Mesendoderm (in vitro differentiated cells): Measurements from ENCODE around the gene AKAP13.

Experiments used
- DNase-seq: peaks from one replicate; pipeline ENCODE4 v3.0.0; 2013
- H2AK5ac ChIP-seq: 2 replicates; pipeline ENCODE4 v1.6.1; 2013; ENCODE audit warnings: low read length, inconsistent platforms
- H2BK120ac ChIP-seq: 2 replicates; pipeline ENCODE4 v1.6.1; 2013; ENCODE audit warnings: low read depth, mild to moderate bottlenecking, low read length, moderate library complexity, mixed read lengths
- H2BK15ac ChIP-seq: replicated peaks from 2 replicates; pipeline ENCODE4 v1.6.1; 2013; ENCODE audit warnings: low read depth, mild to moderate bottlenecking, moderate library complexity
- H2BK5ac ChIP-seq: 2 replicates; pipeline ENCODE4 v1.6.1; 2013; ENCODE audit warnings: low read length, inconsistent platforms
- H3K18ac ChIP-seq: 2 replicates; pipeline ENCODE4 v1.6.1; 2013; ENCODE audit warnings: mild to moderate bottlenecking, low read length, mixed read lengths
- H3K23ac ChIP-seq: one replicate; pipeline ENCODE4 v1.6.1; 2013; ENCODE audit warnings: low read length
- H3K27ac ChIP-seq: 2 replicates; pipeline ENCODE4 v1.5.1; 2013; ENCODE audit warnings: low read depth, mild to moderate bottlenecking, inconsistent platforms, low read length, moderate library complexity
- H3K27me3 ChIP-seq: 2 replicates; pipeline ENCODE4 v1.6.1; 2013; ENCODE audit warnings: low read length, control low read depth, mild to moderate bottlenecking, inconsistent platforms; ENCODE audit not compliant: insufficient read depth, poor library complexity
- H3K36me3 ChIP-seq: 2 replicates; pipeline ENCODE4 v1.6.1; 2013; ENCODE audit warnings: low read length, inconsistent platforms; ENCODE audit not compliant: control insufficient read depth, insufficient read depth
- H3K4ac ChIP-seq: one replicate; pipeline ENCODE4 v1.6.1; 2013; ENCODE audit warnings: low read depth, mild to moderate bottlenecking, low read length, moderate library complexity
- H3K4me1 ChIP-seq: 2 replicates; pipeline ENCODE4 v1.6.1; 2013; ENCODE audit warnings: low read depth, low read length, inconsistent platforms; ENCODE audit not compliant: control insufficient read depth
- H3K4me2 ChIP-seq: 2 replicates; pipeline ENCODE4 v1.6.1; 2013; ENCODE audit warnings: low read length
- H3K4me3 ChIP-seq: 2 replicates; pipeline ENCODE4 v1.5.1; 2013; ENCODE audit warnings: mild to moderate bottlenecking, low read length
- H3K56ac ChIP-seq: one replicate; pipeline ENCODE4 v1.6.1; 2013; ENCODE audit warnings: low read length
- H3K79me1 ChIP-seq: 2 replicates; pipeline ENCODE4 v1.6.1; 2013; ENCODE audit warnings: low read length, inconsistent platforms
- H3K79me2 ChIP-seq: 2 replicates; pipeline ENCODE4 v1.6.1; 2013; ENCODE audit warnings: mild to moderate bottlenecking, low read length; ENCODE audit not compliant: control insufficient read depth, insufficient read depth
- H3K9ac ChIP-seq: 2 replicates; pipeline ENCODE4 v1.6.1; 2013; ENCODE audit warnings: low read length, inconsistent platforms
- H4K5ac ChIP-seq: one replicate; pipeline ENCODE4 v1.6.1; 2013; ENCODE audit warnings: low read length
- H4K8ac ChIP-seq: one replicate; pipeline ENCODE4 v1.6.1; 2013; ENCODE audit warnings: low read depth, mild to moderate bottlenecking, control low read depth, low read length, moderate library complexity
- WGBS: extraction: QIAGEN DNeasy Blood & Tissue Kit; methylation state at CpG from one replicate; pipeline ENCODE4 v1.1.7; 2013; ENCODE audit warnings: low lambda C conversion rate, missing lambda C conversion rate; ENCODE audit not compliant: insufficient coverage; ENCODE audit errors: extremely low coverage; 5-methylcytosine and 5-hydroxymethylcytosine counted together

AKAP13 gene

GRCh38 chr15:85622221-85622831, 241.9 kb downstream of the AKAP13 start:
- peaks cover 13% of the 10 kb centered on the region for H3K4me1 ChIP-seq
- no peak overlapping the region for H3K23ac ChIP-seq
- no peak overlapping the region for H2BK5ac ChIP-seq
- no peak overlapping the region for H3K9ac ChIP-seq
- no peak overlapping the region for H3K56ac ChIP-seq
- H3K79me1 ChIP-seq = peaks cover 10% of the 10 kb centered on the region
- no peaks in the 10 kb centered on the region for H3K27me3 ChIP-seq
- no peak for DNase-seq
- no peak overlapping the region for H3K4me2 ChIP-seq
- H3K18ac ChIP-seq = no peak overlapping the region
- no peak overlapping the region for H4K5ac ChIP-seq
- no peak overlapping the region for H3K4ac ChIP-seq
- no peaks in the 10 kb centered on the region for H3K36me3 ChIP-seq
- no peak overlapping the region for H2BK120ac ChIP-seq
- H3K4me3 ChIP-seq = no peak overlapping the region
- no peak overlapping the region for H4K8ac ChIP-seq
- WGBS = no CpG with 5 or more reads among the region's 6 CpGs
- no peak overlapping the region for H2AK5ac ChIP-seq
- H2BK15ac ChIP-seq = no peak overlapping the region
- H3K27ac ChIP-seq = no peak overlapping the region
- H3K79me2 ChIP-seq = peaks cover 5% of the 10 kb centered on the region

- Histone ChIP-seq H3K79me1 (peaks cover 10% of the 10 kb centered on the region), H3K27me3 (no peaks in the 10 kb centered on the region), H3K18ac (no peak overlapping the region), H3K4me3 (no peak overlapping the region), H2BK120ac (no peak overlapping the region), H3K36me3 (no peaks in the 10 kb centered on the region), H4K8ac (no peak overlapping the region), H4K5ac (no peak overlapping the region), H3K4me1 (peaks cover 9% of the 10 kb centered on the region), H3K79me2 (peaks cover 5% of the 10 kb centered on the region), H3K27ac (no peak overlapping the region), H3K56ac (no peak overlapping the region), H2AK5ac (no peak overlapping the region), H2BK5ac (no peak overlapping the region), H3K23ac (no peak overlapping the region), H3K9ac (no peak overlapping the region), H2BK15ac (no peak overlapping the region), H3K4me2 (no peak overlapping the region), H3K4ac (no peak overlapping the region)
- WGBS = no CpG with 5 or more reads among the region's 5 CpGs
- DNase-seq = no peak
Measured at GRCh38 chr15:85623315-85624049, 243.1 kb downstream of the AKAP13 start.

- H2AK5ac ChIP-seq = no peak overlapping the region
- H3K23ac ChIP-seq = no peak overlapping the region
- no peaks in the 10 kb centered on the region for H3K36me3 ChIP-seq
- WGBS = no CpG with 5 or more reads among the region's 7 CpGs
- no peak overlapping the region for H3K4me3 ChIP-seq
- no peak overlapping the region for H3K4me2 ChIP-seq
- H2BK120ac ChIP-seq = no peak overlapping the region
- no peak overlapping the region for H3K18ac ChIP-seq
- H3K9ac ChIP-seq = no peak overlapping the region
- no peak overlapping the region for H3K4ac ChIP-seq
- no peak overlapping the region for H4K8ac ChIP-seq
- H2BK5ac ChIP-seq = no peak overlapping the region
- H4K5ac ChIP-seq = no peak overlapping the region
- no peak overlapping the region for H3K27ac ChIP-seq
- no peak overlapping the region for H3K56ac ChIP-seq
- no peak for DNase-seq
- H3K79me2 ChIP-seq = peaks cover 5% of the 10 kb centered on the region
- H3K27me3 ChIP-seq = no peaks in the 10 kb centered on the region
- H3K4me1 ChIP-seq = peaks cover 5% of the 10 kb centered on the region
- peaks cover 10% of the 10 kb centered on the region for H3K79me1 ChIP-seq
- no peak overlapping the region for H2BK15ac ChIP-seq
Measured at GRCh38 chr15:85624291-85624801, 243.9 kb downstream of the AKAP13 start.

GRCh38 chr15:85625166-85625830, 244.9 kb downstream of the AKAP13 start:
- Histone ChIP-seq H3K79me2 (peaks cover 5% of the 10 kb centered on the region), H2BK15ac (no peak overlapping the region), H4K5ac (no peak overlapping the region), H3K18ac (no peak overlapping the region), H4K8ac (no peak overlapping the region), H3K4ac (no peak overlapping the region), H2BK5ac (no peak overlapping the region), H3K27ac (no peak overlapping the region), H2BK120ac (no peak overlapping the region), H3K27me3 (no peaks in the 10 kb centered on the region), H2AK5ac (no peak overlapping the region), H3K4me2 (no peak overlapping the region), H3K23ac (no peak overlapping the region), H3K36me3 (no peaks in the 10 kb centered on the region), H3K79me1 (peaks cover 10% of the 10 kb centered on the region), H3K4me1 (no peaks in the 10 kb centered on the region), H3K9ac (no peak overlapping the region), H3K4me3 (no peak overlapping the region), H3K56ac (no peak overlapping the region)
- WGBS = no CpG with 5 or more reads among the region's 7 CpGs
- no peak for DNase-seq

- Histone ChIP-seq H3K18ac (no peak overlapping the region), H2BK5ac (no peak overlapping the region), H3K27ac (no peak overlapping the region), H3K4ac (no peak overlapping the region), H4K8ac (no peak overlapping the region), H3K36me3 (no peaks in the 10 kb centered on the region), H3K4me3 (no peak overlapping the region), H3K79me2 (peaks cover 4% of the 10 kb centered on the region), H3K4me2 (no peak overlapping the region), H3K23ac (no peak overlapping the region), H3K9ac (no peak overlapping the region), H2AK5ac (no peak overlapping the region), H2BK15ac (no peak overlapping the region), H3K4me1 (no peaks in the 10 kb centered on the region), H3K79me1 (peaks cover 10% of the 10 kb centered on the region), H3K27me3 (no peaks in the 10 kb centered on the region), H2BK120ac (no peak overlapping the region), H3K56ac (no peak overlapping the region), H4K5ac (no peak overlapping the region)
- DNase-seq = no peak
- no CpG with 5 or more reads among the region's 1 CpG for WGBS
Measured at GRCh38 chr15:85625856-85626255, 245.5 kb downstream of the AKAP13 start.
